ENCODE results near the gene CLCN4.

DNA sequence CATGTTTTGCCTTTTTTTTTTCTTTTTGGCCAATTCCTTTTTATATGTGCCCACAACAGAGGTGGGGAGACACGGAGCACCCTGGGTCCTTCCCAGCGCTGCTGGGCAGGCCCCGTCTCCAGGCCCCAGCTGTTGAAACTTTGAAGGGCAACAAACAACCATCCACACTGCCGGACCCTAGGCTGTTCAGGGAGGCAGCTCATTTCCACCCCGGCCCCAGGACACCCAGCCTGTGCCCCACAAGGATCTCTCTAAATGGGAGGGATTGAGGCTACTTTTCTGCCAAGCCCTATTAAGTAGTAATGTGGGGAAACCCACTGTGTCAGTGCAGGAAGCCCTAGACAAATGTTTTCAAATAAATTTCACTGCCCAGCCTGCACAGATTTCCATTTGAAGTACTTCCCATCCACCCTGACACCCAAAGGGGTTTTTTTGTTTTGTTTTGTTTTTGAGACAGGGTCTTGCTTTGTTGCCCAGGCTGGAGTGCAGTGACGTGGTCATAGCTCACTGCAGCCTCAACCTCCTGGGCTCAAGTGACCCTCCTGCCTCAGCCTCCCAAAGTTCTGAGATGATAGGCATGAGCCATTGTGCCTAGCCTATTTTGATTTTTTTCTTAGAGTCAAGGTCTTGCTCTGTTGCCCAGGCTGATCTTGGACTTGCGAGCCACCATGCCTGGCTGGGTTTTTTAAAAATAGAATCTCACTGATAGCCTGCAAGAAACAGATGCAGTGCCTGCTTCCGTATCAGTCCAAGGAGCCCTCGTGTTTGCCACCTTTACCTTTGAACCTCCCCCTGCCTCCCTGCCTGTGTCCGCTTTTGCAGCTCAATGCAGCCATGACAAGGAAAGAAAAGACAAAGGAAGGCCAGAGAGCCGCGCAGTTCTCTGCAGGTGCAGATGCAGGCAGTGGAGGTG lies 13.4 kb upstream of the CLCN4 start:
- TF ChIP-seq POLR2A (IDR thresholded peaks at IDR 0.05; ENCODE audit: extremely low read depth, insufficient read length) = no peak
- no peak for TF ChIP-seq CTCF (IDR thresholded peaks at IDR 0.05; ENCODE audit: low read depth, low read length)
- no peak for TF ChIP-seq MYC (IDR thresholded peaks at IDR 0.05; ENCODE audit: low read depth, low read length)
- TF ChIP-seq, protein P1, sequence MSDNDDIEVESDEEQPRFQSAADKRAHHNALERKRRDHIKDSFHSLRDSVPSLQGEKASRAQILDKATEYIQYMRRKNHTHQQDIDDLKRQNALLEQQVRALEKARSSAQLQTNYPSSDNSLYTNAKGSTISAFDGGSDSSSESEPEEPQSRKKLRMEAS (IDR thresholded peaks at IDR 0.05; ENCODE audit: low read depth, low read length) = no peak
